ENCODE results near the gene RPLP1.
A peak's percentile ranks its signal among the peaks of the same experiment; 100 is the strongest.

The RPLP1 gene

GRCh38 chr15:69415381-69415780, 37.2 kb upstream of the RPLP1 start:
- Histone ChIP-seq H3K27ac (ENCODE audit: low read depth, low read length) (peak overlapping the region; percentile 86), H2AFZ (ENCODE audit: low read length, unreplicated experiment) (no peak overlapping the region), H3K4me3 (ENCODE audit: low read depth, low read length) (peak overlapping the region; percentile 82), H3K79me2 (ENCODE audit: control insufficient read depth, insufficient read depth, low read length, unreplicated experiment) (peaks cover 53% of the 10 kb centered on the region), H3K36me3 (ENCODE audit: insufficient read depth, low read length) (peaks cover 3% of the 10 kb centered on the region; the same call in 1 of the 2 replicates), H3K27me3 (ENCODE audit: insufficient read depth, low read length) (no peaks in the 10 kb centered on the region), H3K4me1 (ENCODE audit: control insufficient read depth, insufficient read depth, low read length, unreplicated experiment) (peaks cover 33% of the 10 kb centered on the region)

GRCh38 chr15:69417581-69417980, 35.0 kb upstream of the RPLP1 start:
- Histone ChIP-seq H3K36me3 (ENCODE audit: insufficient read depth, low read length) (peaks cover 14% of the 10 kb centered on the region), H3K79me2 (ENCODE audit: control insufficient read depth, insufficient read depth, low read length, unreplicated experiment) (peaks cover 51% of the 10 kb centered on the region), H2AFZ (ENCODE audit: low read length, unreplicated experiment) (peak overlapping the region; percentile 36), H3K27ac (ENCODE audit: low read depth, low read length) (no peak overlapping the region), H3K27me3 (ENCODE audit: insufficient read depth, low read length) (no peaks in the 10 kb centered on the region), H3K4me3 (ENCODE audit: low read depth, low read length) (no peak overlapping the region), H3K4me1 (ENCODE audit: control insufficient read depth, insufficient read depth, low read length, unreplicated experiment) (peaks cover 30% of the 10 kb centered on the region)

DNA sequence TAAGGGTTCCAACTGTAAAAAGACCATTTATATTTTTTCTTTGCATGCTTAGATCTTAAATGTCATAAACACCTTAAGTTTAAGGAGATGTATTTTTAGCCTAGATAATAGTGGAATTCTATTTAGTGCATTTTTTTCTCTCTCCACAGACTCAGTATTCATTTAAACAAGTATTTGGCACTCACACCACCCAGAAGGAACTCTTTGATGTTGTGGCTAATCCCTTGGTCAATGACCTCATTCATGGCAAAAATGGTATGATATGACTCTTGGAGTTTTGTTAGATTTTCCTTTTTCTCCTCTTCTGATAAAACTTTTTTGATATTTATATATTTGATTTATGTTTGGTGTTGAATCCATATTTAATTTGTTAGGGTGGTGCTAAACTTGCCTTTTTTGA, 31.1 kb upstream of the RPLP1 start:
- peaks cover 19% of the 10 kb centered on the region for H3K4me1 ChIP-seq (ENCODE audit: control insufficient read depth, insufficient read depth, low read length, unreplicated experiment)
- no peaks in the 10 kb centered on the region for H3K27me3 ChIP-seq (ENCODE audit: insufficient read depth, low read length)
- no peak overlapping the region for H2AFZ ChIP-seq (ENCODE audit: low read length, unreplicated experiment)
- no peak overlapping the region for H3K4me3 ChIP-seq (ENCODE audit: low read depth, low read length)
- peaks cover 47% of the 10 kb centered on the region for H3K79me2 ChIP-seq (ENCODE audit: control insufficient read depth, insufficient read depth, low read length, unreplicated experiment)
- H3K36me3 ChIP-seq (ENCODE audit: insufficient read depth, low read length): peaks cover 37% of the 10 kb centered on the region
- no peak overlapping the region for H3K27ac ChIP-seq (ENCODE audit: low read depth, low read length)

DNA sequence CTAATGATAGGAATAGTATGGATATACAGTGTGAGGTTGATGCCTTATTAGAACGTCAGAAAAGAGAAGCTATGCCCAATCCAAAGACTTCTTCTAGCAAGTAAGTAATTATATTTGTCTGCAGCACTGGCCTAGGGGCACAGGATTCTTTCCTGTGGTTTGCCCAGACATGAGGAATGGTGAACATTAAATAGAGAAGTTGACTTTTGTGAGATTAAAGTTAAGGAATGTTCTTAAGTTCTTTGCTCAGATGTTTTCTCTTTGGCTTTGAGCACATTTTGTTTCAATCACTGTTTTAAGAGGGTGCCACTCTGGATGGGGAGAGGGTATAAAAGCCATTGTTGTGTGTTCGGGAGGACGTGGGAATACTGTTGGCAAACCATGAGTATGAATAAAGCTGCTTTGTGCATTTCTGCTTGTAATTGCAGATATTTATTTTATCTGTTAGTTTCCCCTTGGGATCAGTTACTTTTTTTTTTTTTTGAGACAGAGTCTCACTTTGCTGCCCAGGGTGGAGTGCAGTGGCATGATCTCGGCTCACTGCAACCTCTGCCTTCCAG, 30.2 kb upstream of the RPLP1 start:
- Histone ChIP-seq H3K79me2 (ENCODE audit: control insufficient read depth, insufficient read depth, low read length, unreplicated experiment) (peaks cover 42% of the 10 kb centered on the region), H3K27me3 (ENCODE audit: insufficient read depth, low read length) (no peaks in the 10 kb centered on the region), H3K36me3 (ENCODE audit: insufficient read depth, low read length) (peaks cover 43% of the 10 kb centered on the region), H3K4me1 (ENCODE audit: control insufficient read depth, insufficient read depth, low read length, unreplicated experiment) (peaks cover 15% of the 10 kb centered on the region), H3K4me3 (ENCODE audit: low read depth, low read length) (no peak overlapping the region), H2AFZ (ENCODE audit: low read length, unreplicated experiment) (no peak overlapping the region), H3K27ac (ENCODE audit: low read depth, low read length) (no peak overlapping the region)

DNA sequence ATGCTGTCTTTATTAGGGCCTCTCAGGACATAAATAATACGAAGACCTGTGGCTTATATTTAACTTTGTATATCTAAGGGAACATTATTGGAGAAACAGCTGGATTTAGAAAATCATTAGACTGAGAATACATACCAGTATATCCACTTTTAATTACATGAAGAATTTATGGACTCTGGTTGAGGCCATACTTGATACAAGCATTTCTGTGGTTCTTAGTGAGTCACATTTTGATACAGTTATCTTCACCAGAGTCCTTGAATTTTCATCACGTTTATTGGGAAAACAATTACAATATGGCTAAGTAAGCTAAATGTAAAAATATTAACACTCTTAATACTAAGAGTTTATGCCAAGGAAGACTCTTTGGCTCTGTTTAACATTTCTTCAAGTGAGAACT, 28.6 kb upstream of the RPLP1 start:
- Histone ChIP-seq H3K27me3 (ENCODE audit: insufficient read depth, low read length) (no peaks in the 10 kb centered on the region), H3K79me2 (ENCODE audit: control insufficient read depth, insufficient read depth, low read length, unreplicated experiment) (peaks cover 27% of the 10 kb centered on the region), H2AFZ (ENCODE audit: low read length, unreplicated experiment) (no peak overlapping the region), H3K27ac (ENCODE audit: low read depth, low read length) (no peak overlapping the region), H3K4me1 (ENCODE audit: control insufficient read depth, insufficient read depth, low read length, unreplicated experiment) (peaks cover 7% of the 10 kb centered on the region), H3K4me3 (ENCODE audit: low read depth, low read length) (no peak overlapping the region), H3K36me3 (ENCODE audit: insufficient read depth, low read length) (peaks cover 48% of the 10 kb centered on the region)

- no peak overlapping the region for H3K4me3 ChIP-seq (ENCODE audit: low read depth, low read length)
- H3K27ac ChIP-seq (ENCODE audit: low read depth, low read length): no peak overlapping the region
- H3K36me3 ChIP-seq (ENCODE audit: insufficient read depth, low read length): peaks cover 56% of the 10 kb centered on the region
- no peak overlapping the region for H2AFZ ChIP-seq (ENCODE audit: low read length, unreplicated experiment)
- H3K79me2 ChIP-seq (ENCODE audit: control insufficient read depth, insufficient read depth, low read length, unreplicated experiment): peaks cover 24% of the 10 kb centered on the region
- H3K4me1 ChIP-seq (ENCODE audit: control insufficient read depth, insufficient read depth, low read length, unreplicated experiment): peaks cover 7% of the 10 kb centered on the region
- H3K27me3 ChIP-seq (ENCODE audit: insufficient read depth, low read length): no peaks in the 10 kb centered on the region
Measured at GRCh38 chr15:69424748-69425413, 27.7 kb upstream of the RPLP1 start.

DNA sequence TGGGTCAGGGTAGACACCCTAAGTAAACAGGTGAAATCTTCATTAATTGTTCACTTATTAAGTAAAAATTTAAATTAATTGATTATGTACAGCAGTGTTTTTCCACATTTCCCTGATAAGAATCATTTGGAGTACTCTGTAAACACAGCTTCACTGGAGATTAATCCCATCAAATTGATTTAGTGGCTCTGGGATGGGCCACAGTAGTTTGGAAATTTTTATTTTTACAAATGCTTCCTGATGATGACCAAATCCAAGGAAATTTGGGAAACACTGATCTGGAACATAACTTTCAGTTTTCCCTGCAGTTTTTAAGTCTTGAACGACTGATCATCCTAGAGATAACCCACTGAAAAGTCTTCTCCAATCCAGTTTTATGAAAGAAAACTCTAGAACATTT, 18.8 kb upstream of the RPLP1 start:
- Histone ChIP-seq H3K4me1 (ENCODE audit: control insufficient read depth, insufficient read depth, low read length, unreplicated experiment) (peaks cover 3% of the 10 kb centered on the region), H2AFZ (ENCODE audit: low read length, unreplicated experiment) (no peak overlapping the region), H3K4me3 (ENCODE audit: low read depth, low read length) (no peak overlapping the region), H3K36me3 (ENCODE audit: insufficient read depth, low read length) (peaks cover 59% of the 10 kb centered on the region), H3K27me3 (ENCODE audit: insufficient read depth, low read length) (no peaks in the 10 kb centered on the region), H3K27ac (ENCODE audit: low read depth, low read length) (no peak overlapping the region), H3K79me2 (ENCODE audit: control insufficient read depth, insufficient read depth, low read length, unreplicated experiment) (peaks cover 23% of the 10 kb centered on the region)

DNA sequence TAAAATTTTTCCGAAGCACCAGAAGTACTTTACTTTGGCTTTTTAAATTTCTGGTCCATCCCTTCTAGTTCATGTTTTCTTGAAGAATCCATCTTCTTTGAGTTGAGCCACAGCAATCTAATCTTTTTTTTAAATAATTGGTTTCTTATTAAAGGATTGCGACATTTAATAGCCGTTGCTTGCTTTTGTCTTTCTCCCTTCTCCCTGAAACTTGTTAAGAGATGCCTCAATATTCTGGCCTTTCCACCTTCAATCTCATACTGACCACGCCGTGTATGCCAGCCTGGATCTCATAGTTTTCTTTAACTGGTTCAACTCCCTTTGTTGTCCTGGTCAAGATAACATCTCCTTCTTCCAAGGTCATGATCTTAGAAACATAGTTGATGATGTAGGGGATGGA, 18.4 kb upstream of the RPLP1 start:
- Histone ChIP-seq H3K79me2 (ENCODE audit: control insufficient read depth, insufficient read depth, low read length, unreplicated experiment) (peaks cover 23% of the 10 kb centered on the region), H3K4me1 (ENCODE audit: control insufficient read depth, insufficient read depth, low read length, unreplicated experiment) (peaks cover 3% of the 10 kb centered on the region), H2AFZ (ENCODE audit: low read length, unreplicated experiment) (no peak overlapping the region), H3K27ac (ENCODE audit: low read depth, low read length) (no peak overlapping the region), H3K36me3 (ENCODE audit: insufficient read depth, low read length) (peaks cover 55% of the 10 kb centered on the region), H3K27me3 (ENCODE audit: insufficient read depth, low read length) (no peaks in the 10 kb centered on the region), H3K4me3 (ENCODE audit: low read depth, low read length) (no peak overlapping the region)

DNA sequence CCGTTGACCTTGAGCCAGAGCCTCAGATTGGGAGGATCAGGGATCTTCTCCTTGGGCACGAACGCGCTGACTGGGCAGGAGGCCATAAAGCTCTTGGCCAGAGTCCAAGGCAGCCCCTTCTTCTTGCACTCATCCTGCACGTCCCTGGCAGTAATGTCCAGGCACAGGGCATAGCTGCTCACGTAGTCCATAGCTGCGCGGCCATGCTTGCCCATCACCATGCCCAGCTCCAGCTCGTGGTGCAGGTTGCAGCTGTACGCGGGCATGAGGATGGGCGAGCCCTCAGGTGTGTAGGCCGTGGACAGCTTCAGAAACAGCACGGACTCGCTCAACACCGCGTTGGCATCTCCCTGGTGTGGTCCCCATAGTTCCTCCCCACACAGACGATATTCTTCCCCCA, 17.9 kb upstream of the RPLP1 start:
- H3K27ac ChIP-seq (ENCODE audit: low read depth, low read length): no peak overlapping the region
- H2AFZ ChIP-seq (ENCODE audit: low read length, unreplicated experiment): no peak overlapping the region
- peaks cover 55% of the 10 kb centered on the region for H3K36me3 ChIP-seq (ENCODE audit: insufficient read depth, low read length)
- peaks cover 3% of the 10 kb centered on the region for H3K4me1 ChIP-seq (ENCODE audit: control insufficient read depth, insufficient read depth, low read length, unreplicated experiment)
- peaks cover 19% of the 10 kb centered on the region for H3K79me2 ChIP-seq (ENCODE audit: control insufficient read depth, insufficient read depth, low read length, unreplicated experiment)
- H3K4me3 ChIP-seq (ENCODE audit: low read depth, low read length): no peak overlapping the region
- no peaks in the 10 kb centered on the region for H3K27me3 ChIP-seq (ENCODE audit: insufficient read depth, low read length)

DNA sequence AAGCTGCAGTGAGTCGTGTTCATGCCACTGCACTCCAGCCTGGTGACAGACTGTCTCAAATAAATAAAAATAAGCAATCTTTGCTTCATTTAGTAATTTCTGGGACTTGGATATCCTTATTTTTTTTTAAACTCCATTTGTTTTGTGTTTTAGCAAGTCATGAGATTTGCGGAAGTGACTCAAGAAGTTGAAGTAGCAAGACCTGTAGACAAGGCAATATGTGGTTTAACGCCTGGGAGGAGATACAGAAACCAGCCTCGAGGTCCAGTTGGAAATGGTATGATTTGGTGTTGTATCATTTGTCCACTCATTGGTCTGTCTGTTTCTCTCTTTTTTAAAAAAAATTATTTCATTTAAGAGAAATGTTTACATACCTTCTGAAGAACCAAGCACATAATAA, 16.6 kb upstream of the RPLP1 start:
- no peak overlapping the region for H2AFZ ChIP-seq (ENCODE audit: low read length, unreplicated experiment)
- H3K36me3 ChIP-seq (ENCODE audit: insufficient read depth, low read length): peaks cover 54% of the 10 kb centered on the region

GRCh38 chr15:69436951-69437350, 15.7 kb upstream of the RPLP1 start:
- Histone ChIP-seq H3K36me3 (ENCODE audit: insufficient read depth, low read length) (peaks cover 53% of the 10 kb centered on the region), H3K27me3 (ENCODE audit: insufficient read depth, low read length) (no peaks in the 10 kb centered on the region), H3K79me2 (ENCODE audit: control insufficient read depth, insufficient read depth, low read length, unreplicated experiment) (peaks cover 7% of the 10 kb centered on the region), H3K27ac (ENCODE audit: low read depth, low read length) (no peak overlapping the region), H2AFZ (ENCODE audit: low read length, unreplicated experiment) (no peak overlapping the region), H3K4me1 (ENCODE audit: control insufficient read depth, insufficient read depth, low read length, unreplicated experiment) (peaks cover 3% of the 10 kb centered on the region), H3K4me3 (ENCODE audit: low read depth, low read length) (no peak overlapping the region)

More for the DNA sequence above, 16.6 kb upstream of the RPLP1 start:
- Histone ChIP-seq H3K27me3 (ENCODE audit: insufficient read depth, low read length) (no peaks in the 10 kb centered on the region), H3K4me3 (ENCODE audit: low read depth, low read length) (no peak overlapping the region), H3K79me2 (ENCODE audit: control insufficient read depth, insufficient read depth, low read length, unreplicated experiment) (peaks cover 12% of the 10 kb centered on the region), H3K4me1 (ENCODE audit: control insufficient read depth, insufficient read depth, low read length, unreplicated experiment) (peaks cover 3% of the 10 kb centered on the region), H3K27ac (ENCODE audit: low read depth, low read length) (no peak overlapping the region)
